NAMALWA (cell line): ENCODE measurements around the gene MLX.
"Not testable (repeated sequence)": the region's sequence is repeated elsewhere in the genome, so short reads cannot be mapped to it uniquely, and the experiment has no call there.

ENCODE experiments used
- DNase-seq: peaks from one replicate; pipeline ENCODE4 v3.0.0-alpha.2; 2015; ENCODE audit warnings: low spot score

MLX gene

GRCh38 chr17:42536372-42537155, 30.3 kb upstream of the MLX start:
- DNase-seq: peak; percentile 77

DNA sequence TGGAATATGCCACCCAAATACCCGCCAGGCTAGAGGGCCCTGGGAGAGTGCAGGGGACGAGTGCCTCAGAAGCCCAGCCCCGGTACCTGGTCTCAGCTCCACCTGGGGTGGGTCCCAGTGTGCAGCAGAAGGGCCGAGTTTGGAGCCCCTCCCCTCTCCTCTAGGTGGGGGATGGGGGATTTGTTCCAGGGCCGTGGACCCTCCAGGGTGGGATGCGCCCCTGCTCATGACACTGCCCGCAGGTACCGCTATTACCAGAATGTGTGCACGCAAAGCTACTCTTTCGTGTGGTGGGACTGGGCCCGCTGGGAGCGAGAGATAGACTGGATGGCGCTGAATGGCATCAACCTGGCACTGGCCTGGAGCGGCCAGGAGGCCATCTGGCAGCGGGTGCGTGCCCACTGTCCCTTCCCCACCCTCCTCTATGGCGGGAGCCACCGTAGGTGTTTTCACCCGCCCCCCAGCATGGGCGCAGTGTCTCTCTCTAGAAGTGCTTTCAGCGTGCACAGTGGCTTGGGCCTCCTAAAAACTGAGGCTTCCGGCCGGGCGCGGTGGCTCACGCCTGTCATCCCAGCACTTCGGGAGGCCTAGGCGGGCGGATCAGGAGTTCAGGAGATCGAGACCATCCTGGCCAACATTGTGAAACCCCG, 29.6 kb upstream of the MLX start:
- no peak for DNase-seq

DNA sequence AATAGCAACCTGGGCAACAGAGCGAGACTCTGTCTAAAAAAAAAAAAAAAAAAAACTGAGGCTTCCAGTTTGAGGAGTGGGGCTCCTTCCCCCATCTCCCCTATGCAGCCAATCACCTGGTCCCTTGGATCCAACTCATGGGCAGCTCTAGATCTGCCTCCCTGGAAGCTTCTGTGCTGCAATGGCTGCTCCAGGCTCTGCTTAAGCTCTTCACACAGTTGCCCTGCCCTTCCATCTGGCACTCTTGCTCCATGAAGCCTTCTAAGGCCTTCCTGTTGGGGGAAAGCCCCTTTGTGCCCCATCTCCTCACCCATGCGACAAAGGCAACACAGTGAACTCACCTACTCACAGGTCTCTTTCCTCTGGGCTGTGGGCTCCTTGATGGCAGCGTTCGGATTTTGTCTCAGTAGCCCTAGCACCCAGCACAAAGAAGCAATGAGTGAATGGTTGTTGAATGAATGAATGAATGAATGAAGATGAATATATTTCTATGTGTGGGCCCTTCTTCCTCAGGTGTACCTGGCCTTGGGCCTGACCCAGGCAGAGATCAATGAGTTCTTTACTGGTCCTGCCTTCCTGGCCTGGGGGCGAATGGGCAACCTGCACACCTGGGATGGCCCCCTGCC, 29.0 kb upstream of the MLX start:
- DNase-seq: no peak

DNA sequence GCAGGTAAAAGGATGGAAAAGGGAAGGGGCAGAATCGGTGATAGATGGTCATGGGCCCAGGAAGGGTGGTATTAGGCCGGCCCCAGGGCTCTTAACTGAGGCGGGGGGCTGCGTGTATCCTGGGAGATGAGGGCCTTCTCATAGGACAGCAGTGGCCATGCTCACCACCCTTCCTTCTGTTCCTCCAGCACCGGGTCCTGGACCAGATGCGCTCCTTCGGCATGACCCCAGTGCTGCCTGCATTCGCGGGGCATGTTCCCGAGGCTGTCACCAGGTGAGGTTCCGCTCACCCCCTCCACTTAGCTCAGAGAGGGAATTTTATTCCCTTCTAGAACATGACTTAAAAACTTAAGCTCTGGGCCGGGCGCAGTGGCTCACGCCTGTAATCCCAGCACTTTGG, 28.4 kb upstream of the MLX start:
- DNase-seq: no peak

GRCh38 chr17:42540558-42540957, 26.3 kb upstream of the MLX start:
- not testable (repeated sequence) for DNase-seq

DNA sequence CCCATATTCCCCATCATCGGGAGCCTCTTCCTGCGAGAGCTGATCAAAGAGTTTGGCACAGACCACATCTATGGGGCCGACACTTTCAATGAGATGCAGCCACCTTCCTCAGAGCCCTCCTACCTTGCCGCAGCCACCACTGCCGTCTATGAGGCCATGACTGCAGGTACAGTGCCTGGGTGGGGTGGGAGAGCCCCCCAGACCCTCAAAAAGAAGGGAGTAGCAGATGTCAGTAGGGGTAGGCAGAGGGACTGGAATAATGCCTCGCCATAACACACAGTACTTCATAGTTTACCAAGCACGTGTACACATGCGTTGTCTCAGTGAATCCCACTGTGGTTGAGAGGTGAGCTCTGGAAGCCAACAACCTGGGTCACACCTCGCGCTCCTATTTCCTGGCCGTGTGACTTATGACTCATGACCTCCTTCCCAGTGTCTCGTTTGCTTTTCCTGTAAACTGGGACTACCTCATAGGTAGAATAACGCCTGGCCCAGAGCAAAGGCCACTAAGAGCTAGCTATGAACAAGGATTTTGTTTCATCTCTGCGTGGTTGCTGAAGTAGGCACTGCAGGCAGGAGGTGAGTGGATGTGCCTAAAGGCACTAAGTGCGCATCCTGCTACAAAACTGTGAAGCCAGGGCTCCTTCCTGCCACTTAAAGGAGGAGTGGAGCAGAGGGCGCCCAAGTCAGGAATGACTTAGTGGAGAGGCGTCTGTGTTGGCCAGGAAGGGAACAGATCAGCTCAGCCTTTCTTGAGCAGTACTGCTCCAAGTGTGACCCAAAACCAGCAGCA, 25.7 kb upstream of the MLX start:
- DNase-seq: no peak

DNA sequence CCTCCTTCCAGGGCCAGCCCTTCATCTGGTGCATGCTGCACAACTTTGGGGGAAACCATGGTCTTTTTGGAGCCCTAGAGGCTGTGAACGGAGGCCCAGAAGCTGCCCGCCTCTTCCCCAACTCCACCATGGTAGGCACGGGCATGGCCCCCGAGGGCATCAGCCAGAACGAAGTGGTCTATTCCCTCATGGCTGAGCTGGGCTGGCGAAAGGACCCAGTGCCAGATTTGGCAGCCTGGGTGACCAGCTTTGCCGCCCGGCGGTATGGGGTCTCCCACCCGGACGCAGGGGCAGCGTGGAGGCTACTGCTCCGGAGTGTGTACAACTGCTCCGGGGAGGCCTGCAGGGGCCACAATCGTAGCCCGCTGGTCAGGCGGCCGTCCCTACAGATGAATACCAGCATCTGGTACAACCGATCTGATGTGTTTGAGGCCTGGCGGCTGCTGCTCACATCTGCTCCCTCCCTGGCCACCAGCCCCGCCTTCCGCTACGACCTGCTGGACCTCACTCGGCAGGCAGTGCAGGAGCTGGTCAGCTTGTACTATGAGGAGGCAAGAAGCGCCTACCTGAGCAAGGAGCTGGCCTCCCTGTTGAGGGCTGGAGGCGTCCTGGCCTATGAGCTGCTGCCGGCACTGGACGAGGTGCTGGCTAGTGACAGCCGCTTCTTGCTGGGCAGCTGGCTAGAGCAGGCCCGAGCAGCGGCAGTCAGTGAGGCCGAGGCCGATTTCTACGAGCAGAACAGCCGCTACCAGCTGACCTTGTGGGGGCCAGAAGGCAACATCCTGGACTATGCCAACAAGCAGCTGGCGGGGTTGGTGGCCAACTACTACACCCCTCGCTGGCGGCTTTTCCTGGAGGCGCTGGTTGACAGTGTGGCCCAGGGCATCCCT, 23.5 kb upstream of the MLX start:
- no peak for DNase-seq

DNA sequence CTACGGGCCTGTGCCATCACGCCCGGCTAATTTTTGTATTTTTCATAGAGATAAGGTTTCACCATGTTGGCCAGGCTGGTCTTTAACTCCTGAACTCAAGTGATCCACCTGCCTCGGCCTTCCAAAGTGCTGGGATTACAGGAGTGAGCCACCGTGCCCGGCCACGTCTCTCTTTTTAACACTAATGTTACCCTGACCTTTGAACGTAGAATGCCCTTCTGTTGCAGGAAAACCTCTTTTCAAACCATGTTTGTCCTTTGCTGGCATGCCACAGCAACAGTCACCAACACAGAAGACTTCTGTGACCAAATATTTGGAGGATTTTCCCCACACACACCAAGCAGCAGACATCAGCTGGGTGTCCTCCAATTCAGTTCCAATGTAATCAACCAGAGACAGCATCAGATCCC, 22.0 kb upstream of the MLX start:
- DNase-seq: no peak

GRCh38 chr17:42545755-42546505, 21.0 kb upstream of the MLX start:
- not testable (repeated sequence) for DNase-seq

DNA sequence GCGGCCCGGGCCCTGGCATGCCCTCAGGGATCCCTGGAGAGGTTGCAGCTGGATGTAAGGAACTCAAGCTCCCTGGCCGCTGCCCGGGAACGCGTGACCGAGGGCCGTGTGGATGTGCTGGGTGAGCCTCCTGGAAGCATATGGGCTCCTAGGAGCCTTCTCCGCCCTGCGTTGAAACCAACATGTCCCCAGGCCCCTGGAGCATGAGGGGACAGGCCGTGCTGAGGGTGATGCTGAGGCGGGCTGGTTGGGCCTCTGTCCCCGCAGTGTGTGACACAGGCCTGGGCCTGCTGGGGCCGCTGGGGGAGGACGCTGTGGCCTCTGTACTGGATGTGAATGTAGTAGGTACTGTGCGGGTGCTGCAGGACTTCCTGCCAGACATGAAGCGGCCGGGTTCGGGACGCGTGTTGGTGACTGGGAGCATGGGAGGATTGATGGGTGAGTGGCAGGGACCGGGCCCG, 19.9 kb upstream of the MLX start:
- DNase-seq: no peak

- DNase-seq: no peak
Measured at GRCh38 chr17:42547698-42548069, 19.2 kb upstream of the MLX start.

- peak; percentile 52 for DNase-seq
Measured at GRCh38 chr17:42548070-42548837, 18.6 kb upstream of the MLX start.

DNA sequence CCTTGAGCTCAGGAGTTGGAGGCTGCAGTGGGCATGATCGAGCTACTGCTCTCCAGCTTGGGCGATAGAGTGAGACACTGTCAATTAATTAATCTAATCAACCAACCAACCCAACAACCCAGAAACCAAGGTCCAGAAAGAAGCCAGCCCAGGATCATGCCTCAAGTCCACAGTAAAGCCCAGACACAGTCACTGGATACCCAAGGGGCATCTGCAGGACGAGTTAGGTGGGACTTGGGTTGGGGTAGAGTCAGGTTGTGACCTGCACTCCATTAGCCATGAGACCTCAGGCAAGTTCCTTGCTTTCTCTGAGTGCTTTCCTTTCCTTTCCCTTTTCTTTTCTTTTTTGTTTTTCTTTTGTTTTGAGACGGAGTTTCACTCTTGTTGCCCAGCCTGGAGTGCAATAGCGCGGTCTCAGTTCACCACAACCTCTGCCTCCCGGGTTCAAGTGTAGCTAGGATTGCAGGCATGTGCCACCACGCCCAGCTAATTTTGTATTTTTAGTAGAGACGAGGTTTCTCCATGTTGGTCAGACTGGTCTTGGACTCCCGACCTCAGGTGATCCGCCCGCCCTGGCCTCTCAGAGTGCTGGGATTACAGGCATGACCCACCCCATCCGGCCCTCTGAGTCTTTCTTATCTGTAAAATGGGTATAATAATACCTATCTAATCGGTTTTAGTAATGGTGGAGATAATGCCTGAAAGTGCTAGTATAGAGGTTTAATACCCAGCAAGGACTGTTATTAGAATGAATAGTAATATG, 17.7 kb upstream of the MLX start:
- no peak for DNase-seq

- not testable (repeated sequence) for DNase-seq
Measured at GRCh38 chr17:42552736-42553135, 14.2 kb upstream of the MLX start, which contains the start of gene HSD17B1. Gene HSD17B1, plus strand, starts transcription at chr17:42552923. Its CDS starts 11 bp downstream, at chr17:42552934.

GRCh38 chr17:42553161-42553818, 13.6 kb upstream of the MLX start:
- DNase-seq: no peak

DNA sequence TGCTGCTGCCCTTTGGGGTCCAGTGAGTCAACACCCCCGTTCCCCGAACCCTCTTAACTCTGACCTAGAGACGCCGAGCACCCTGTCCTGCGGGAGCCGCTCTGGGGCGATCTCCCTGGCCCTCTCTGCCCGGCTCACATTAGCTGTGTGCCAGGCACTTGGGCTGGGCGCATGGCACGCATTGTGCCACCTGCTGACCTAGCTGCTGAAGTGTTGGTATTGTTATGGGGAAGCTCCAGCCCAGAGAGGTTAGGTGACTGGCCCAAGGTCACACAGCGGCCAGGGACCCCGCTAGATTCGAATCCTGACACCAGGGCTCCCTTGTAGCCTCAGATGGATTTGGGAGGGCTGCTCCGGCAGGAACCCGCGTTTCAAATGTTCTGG, 13.0 kb upstream of the MLX start:
- no peak for DNase-seq

- DNase-seq: peak; percentile 91
Measured at GRCh38 chr17:42554250-42555121, 12.4 kb upstream of the MLX start.
